Progenitor cell of endocrine pancreas (in vitro differentiated cells): ENCODE results near the gene APP. TPM values are rescaled to one million over a fixed set of nuclear protein-coding genes. Genes with fewer than 3 reads are reported as not detected.

Experiments used
- DNase-seq: peaks from one replicate; pipeline ENCODE4 v3.0.0; 2021; ENCODE audit warnings: low spot score; ENCODE audit not compliant: unreplicated experiment
- H3K27ac Mint-ChIP-seq: 2 replicates; pipeline ENCODE4 v1.8.0; 2021; ENCODE audit warnings: mild to moderate bottlenecking, moderate library complexity, mixed read lengths
- H3K27me3 Mint-ChIP-seq: 2 replicates; pipeline ENCODE4 v1.8.0; 2021; ENCODE audit warnings: mixed read lengths
- H3K36me3 Mint-ChIP-seq: 2 replicates; pipeline ENCODE4 v1.8.0; 2022; ENCODE audit warnings: mixed read lengths; ENCODE audit not compliant: insufficient read depth
- H3K4me1 Mint-ChIP-seq: 2 replicates; pipeline ENCODE4 v1.8.0; 2021; ENCODE audit warnings: low read depth, mixed read lengths
- H3K4me3 Mint-ChIP-seq: 2 replicates; pipeline ENCODE4 v1.8.0; 2021; ENCODE audit warnings: low read depth, mild to moderate bottlenecking, moderate library complexity, mixed read lengths
- H3K9me3 Mint-ChIP-seq: 2 replicates; pipeline ENCODE4 v1.8.0; 2021; ENCODE audit warnings: low read depth, mixed read lengths
- CTCF ChIP-seq: fragments of 200-600 bp; sonication (generic); IDR thresholded peaks from one replicate; pipeline ENCODE4 v1.5.0; 2021; ENCODE audit warnings: antibody characterized with exemption, mild to moderate bottlenecking; ENCODE audit not compliant: unreplicated experiment
- total RNA-seq: library from RNA; stranded (reverse); gene quantifications from 2 replicates; pipeline ENCODE4 v1.2.1, GENCODE V29; 2021

Gene APP
- total RNA-seq, 1 donor from 2014 or later, result 631 TPM

- peak overlapping the region; percentile 37 for H3K27ac Mint-ChIP-seq
- H3K36me3 Mint-ChIP-seq, result peaks cover 36% of the 10 kb centered on the region
- no peak for TF ChIP-seq CTCF
- DNase-seq, result no peak
- H3K9me3 Mint-ChIP-seq, result peaks cover 7% of the 10 kb centered on the region
- no peaks in the 10 kb centered on the region for H3K27me3 Mint-ChIP-seq
- H3K4me3 Mint-ChIP-seq, result no peak overlapping the region
- H3K4me1 Mint-ChIP-seq, result peaks cover 7% of the 10 kb centered on the region
Observed at GRCh38 chr21:26041431-26042180, 129.0 kb downstream of the APP start.

- Mint-ChIP-seq H3K4me1 (peaks cover 26% of the 10 kb centered on the region), H3K36me3 (peaks cover 29% of the 10 kb centered on the region), H3K27ac (no peak overlapping the region), H3K9me3 (no peaks in the 10 kb centered on the region), H3K27me3 (no peaks in the 10 kb centered on the region), H3K4me3 (no peak overlapping the region)
- no peak for DNase-seq
- TF ChIP-seq CTCF, result no peak
Observed at GRCh38 chr21:26036916-26037315, 133.7 kb downstream of the APP start.

- no peak overlapping the region for H3K4me3 Mint-ChIP-seq
- peaks cover 41% of the 10 kb centered on the region for H3K36me3 Mint-ChIP-seq
- TF ChIP-seq CTCF, result no peak
- H3K27ac Mint-ChIP-seq, result no peak overlapping the region
- peaks cover 3% of the 10 kb centered on the region for H3K9me3 Mint-ChIP-seq
- H3K4me1 Mint-ChIP-seq, result peaks cover 25% of the 10 kb centered on the region
- DNase-seq, result no peak
- no peaks in the 10 kb centered on the region for H3K27me3 Mint-ChIP-seq
Observed at GRCh38 chr21:26032263-26032662, 138.3 kb downstream of the APP start.

DNA sequence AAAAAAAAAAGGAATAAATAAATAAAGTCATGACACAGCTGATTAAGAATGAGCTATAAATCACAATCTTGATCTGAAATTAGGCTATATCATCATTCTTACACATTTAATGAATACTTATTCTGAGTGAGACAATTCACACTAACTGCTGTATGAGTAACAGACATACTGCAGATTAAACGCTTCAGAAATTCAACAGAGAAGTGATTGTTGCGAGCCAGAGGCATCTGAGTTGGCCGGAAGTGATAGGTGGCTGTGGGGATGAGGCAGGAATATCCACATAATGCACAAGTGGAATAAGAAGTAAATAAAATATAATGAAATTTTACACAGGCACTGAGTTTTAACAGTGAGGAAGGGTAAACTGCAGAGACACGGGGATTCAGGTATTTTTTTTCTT is 142.4 kb downstream of the APP start:
- peak overlapping the region; percentile 54 for H3K27ac Mint-ChIP-seq
- H3K27me3 Mint-ChIP-seq, result no peaks in the 10 kb centered on the region
- H3K36me3 Mint-ChIP-seq, result peaks cover 28% of the 10 kb centered on the region
- H3K9me3 Mint-ChIP-seq, result peaks cover 3% of the 10 kb centered on the region
- H3K4me3 Mint-ChIP-seq, result no peak overlapping the region
- no peak for DNase-seq
- H3K4me1 Mint-ChIP-seq, result peaks cover 14% of the 10 kb centered on the region
- no peak for TF ChIP-seq CTCF

DNA sequence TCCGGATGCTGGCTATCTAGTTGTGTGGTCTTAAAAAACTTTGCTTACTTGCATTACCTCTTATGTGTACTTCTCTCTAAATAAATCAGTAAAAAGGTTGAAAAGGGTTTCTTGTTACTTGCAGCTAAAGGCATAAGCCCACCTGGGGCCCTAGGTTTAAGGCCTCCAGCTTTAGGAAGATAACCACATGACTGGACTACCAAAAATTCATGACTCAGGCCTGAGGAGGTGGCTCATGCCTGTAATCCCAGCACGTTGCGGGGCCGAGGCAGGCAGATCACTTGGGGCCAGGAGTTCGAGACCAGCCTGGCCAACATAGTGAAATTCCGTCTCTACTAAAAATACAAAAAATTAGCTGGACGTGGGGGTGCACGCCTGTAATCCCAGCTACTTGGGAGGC is 142.9 kb downstream of the APP start:
- Mint-ChIP-seq H3K36me3 (peaks cover 26% of the 10 kb centered on the region), H3K4me3 (no peak overlapping the region), H3K4me1 (peaks cover 14% of the 10 kb centered on the region), H3K27ac (no peak overlapping the region), H3K9me3 (peaks cover 3% of the 10 kb centered on the region), H3K27me3 (no peaks in the 10 kb centered on the region)
- no peak for DNase-seq
- no peak for TF ChIP-seq CTCF
